ENCODE data around the gene DCLK3. TPM values are rescaled to one million over a fixed set of nuclear protein-coding genes. Genes with fewer than 3 reads are reported as not detected.

The DCLK3 gene
- total and polyA plus RNA-seq, 2 of the 8 experiments (the other 6 are each of a cell fraction or from before 2014, with no cell fraction given), result 0.27 to 0.63 TPM

GRCh38 chr3:36736301-36736700 is 28.1 kb downstream of the DCLK3 start:
- H3K23me2 ChIP-seq (ENCODE audit: low read depth, low read length), result no peaks in the 10 kb centered on the region; the same call in 1 of the 2 replicates
- DNase-seq (ENCODE audit: low read depth in 1 of 2, low spot score in 2 of 2), result no peak
- H3K79me2 ChIP-seq (ENCODE audit: control insufficient read depth in 1 of 2, insufficient read depth in 2 of 2, low read length in 2 of 2), result no peaks in the 10 kb centered on the region
- H3K23ac ChIP-seq (ENCODE audit: insufficient read length), result no peak overlapping the region
- no peak overlapping the region for H3K4me2 ChIP-seq (ENCODE audit: insufficient read depth in 1 of 2, low read depth in 2 of 2, low read length in 2 of 2)
- no peak overlapping the region for H3K9ac ChIP-seq (replicated peaks in 1 of 4; ENCODE audit: extremely low read depth in 1 of 4, low read depth in 3 of 4, low read length in 3 of 4)
- H3K18ac ChIP-seq (ENCODE audit: extremely low read depth, low read length), result no peak overlapping the region
- no peak overlapping the region for H3K4ac ChIP-seq (replicated peaks; ENCODE audit: insufficient read length, low read depth, low read length)
- 95% methylated on average over 1 of the region's 1 CpG; no CpG with 5 or more reads in 1 of the 2 experiments for WGBS, 2 experiments (ENCODE audit: extremely low coverage in 1 of 2, insufficient coverage in 1 of 2, insufficient read length in 1 of 2, insufficient replicate concordance in 2 of 2, low coverage in 1 of 2, low lambda C conversion rate in 2 of 2, missing lambda C conversion rate in 1 of 2)
- H3K9me3 ChIP-seq (ENCODE audit: insufficient read depth in 2 of 2, low read depth in 1 of 2, low read length in 1 of 2), result no peaks in the 10 kb centered on the region
- H2AK5ac ChIP-seq (ENCODE audit: low read depth, low read length), result no peak overlapping the region
- no peaks in the 10 kb centered on the region for H3K36me3 ChIP-seq (ENCODE audit: control insufficient read depth in 2 of 4, insufficient read depth in 4 of 4, low read length in 3 of 4)
- no peak overlapping the region for H2AFZ ChIP-seq (ENCODE audit: low read length)
- FAIRE-seq, result no peak
- H2BK120ac ChIP-seq (replicated peaks; ENCODE audit: low read depth, low read length), result no peak overlapping the region
- H4K20me1 ChIP-seq (replicated peaks in 1 of 2; ENCODE audit: control insufficient read depth in 1 of 2, insufficient read depth in 2 of 2, low read length in 2 of 2), result no peaks in the 10 kb centered on the region
- no peak overlapping the region for H3K56ac ChIP-seq (replicated peaks; ENCODE audit: insufficient read length, low read depth, low read length)
- H3K4me1 ChIP-seq (replicated peaks in 1 of 4; ENCODE audit: control insufficient read depth in 3 of 4, insufficient read depth in 4 of 4, low read length in 3 of 4), result no peaks in the 10 kb centered on the region
- ChIA-PET POLR2A (ENCODE audit: partially characterized antibody) (no interaction called here), CTCF (ENCODE audit: partially characterized antibody) (interaction anchor here (0.6 to 0.9 kb wide), 2 partner anchors 132 to 186 kb away, joined by 3 read pairs; no protein-coding TSS in a partner anchor)
- H3K27ac ChIP-seq (ENCODE audit: low read depth, low read length), result no peak overlapping the region
- H2BK5ac ChIP-seq (ENCODE audit: low read depth, low read length), result no peak overlapping the region
- no peak overlapping the region for H2BK15ac ChIP-seq (ENCODE audit: low read length)
- H2BK12ac ChIP-seq (ENCODE audit: low read depth, low read length), result no peak overlapping the region
- no peak overlapping the region for H3K14ac ChIP-seq (ENCODE audit: insufficient read length)
- no peak overlapping the region for H3K4me3 ChIP-seq (ENCODE audit: extremely low read depth in 1 of 4, insufficient read depth in 2 of 4, low read depth in 3 of 4, low read length in 4 of 4)
- no peak overlapping the region for H2BK20ac ChIP-seq (ENCODE audit: low read length)
- no peak overlapping the region for H4K5ac ChIP-seq (ENCODE audit: insufficient read length, low read depth, low read length)
- H3K79me1 ChIP-seq (ENCODE audit: low read depth, low read length), result no peaks in the 10 kb centered on the region
- H3K27me3 ChIP-seq (replicated peaks in 1 of 4; ENCODE audit: control insufficient read depth in 3 of 4, extremely low read depth in 1 of 4, insufficient read depth in 3 of 4, low read length in 3 of 4), result no peaks in the 10 kb centered on the region
- H4K91ac ChIP-seq (replicated peaks; ENCODE audit: insufficient read length, low read length), result no peak overlapping the region
- H4K8ac ChIP-seq (ENCODE audit: extremely low read depth, insufficient read depth, low read length), result no peak overlapping the region
- no peak for TF ChIP-seq RBBP5 (IDR thresholded peaks at IDR 0.05; ENCODE audit: borderline replicate concordance, low read depth, low read length)
- no peak for TF ChIP-seq TEAD4 (IDR thresholded peaks at IDR 0.05; ENCODE audit: low read depth, low read length)
- no peak for TF ChIP-seq KDM1A (IDR thresholded peaks at IDR 0.05; ENCODE audit: borderline replicate concordance, low read length)
- no peak for TF ChIP-seq RFX5 (IDR thresholded peaks at IDR 0.05; ENCODE audit: borderline replicate concordance, low read depth, low read length)
- TF ChIP-seq SP4 (IDR thresholded peaks at IDR 0.05; ENCODE audit: low read length), result no peak
- no peak for TF ChIP-seq BACH1 (IDR thresholded peaks at IDR 0.05; ENCODE audit: low read length)
- TF ChIP-seq TAF7 (optimal IDR thresholded peaks at IDR 0.05; ENCODE audit: borderline replicate concordance, low read depth, low read length), result no peak
- no peak for TF ChIP-seq NANOG (IDR thresholded peaks at IDR 0.05; ENCODE audit: insufficient read depth, low read depth, low read length, poor library complexity, severe bottlenecking)
- no peak for TF ChIP-seq RNF2 (IDR thresholded peaks at IDR 0.05; ENCODE audit: borderline replicate concordance, low read depth, low read length, missing control alignments, poor library complexity, severe bottlenecking)
